HepG2 (cell line): Measurements from ENCODE around the gene TMEM141. TPM values are rescaled to one million over a fixed set of nuclear protein-coding genes. Genes with fewer than 3 reads are reported as not detected.

Source experiments
- BRCA1 ChIP-seq: sonication (generic); formaldehyde crosslinking; IDR thresholded peaks from 2 replicates; pipeline ENCODE4 v1.4.0; 2020; ENCODE audit warnings: missing genetic modification reagents
- CENPBD1 ChIP-seq: sonication (generic); formaldehyde crosslinking; IDR thresholded peaks from 2 replicates; pipeline ENCODE4 v1.8.0; 2022; ENCODE audit warnings: missing genetic modification reagents, low read depth, mild to moderate bottlenecking, borderline replicate concordance
- ERF ChIP-seq: IDR thresholded peaks from 2 replicates; pipeline ENCODE4 v1.6.1; 2018; ENCODE audit warnings: missing biosample characterization, missing genetic modification reagents
- EZH2 ChIP-seq: conservative IDR thresholded peaks from 2 replicates; pipeline ENCODE4 v1.6.1; 2012; ENCODE audit warnings: mild to moderate bottlenecking, low read depth, low read length, moderate library complexity
- GABPA ChIP-seq, 2 experiments: IDR thresholded peaks; 2 replicates each; pipeline ENCODE4 v1.6.1; 2011 to 2016; ENCODE audit warnings: low read depth in 2 of 2, low read length in 1 of 2, missing biosample characterization in 1 of 2, missing genetic modification characterization in 1 of 2
- GTF3A ChIP-seq: sonication (generic); formaldehyde crosslinking; conservative IDR thresholded peaks from 2 replicates; pipeline ENCODE4 v1.4.0; 2020; ENCODE audit warnings: mild to moderate bottlenecking, missing genetic modification reagents
- NFKBIZ ChIP-seq: IDR thresholded peaks from 2 replicates; pipeline ENCODE4 v1.6.1; 2018; ENCODE audit warnings: missing genetic modification reagents, missing compliant biosample characterization
- PHB2 ChIP-seq: fragments of 450-650 bp; IDR thresholded peaks from 2 replicates; pipeline ENCODE4 v1.6.1; 2018; ENCODE audit not compliant: partially characterized antibody
- SP1 ChIP-seq, 2 experiments: fragments of 450-650 bp in 1 of 2; sonication (generic) in 1 of 2; formaldehyde crosslinking in 1 of 2; IDR thresholded peaks; 2 replicates each; pipeline versions ENCODE4 v1.4.0 to v1.6.1; 2016 to 2020; ENCODE audit warnings: missing genetic modification reagents in 1 of 2
- SRSF1 ChIP-seq: fragments of 200-400 bp; formaldehyde crosslinking; optimal IDR thresholded peaks from 2 replicates; pipeline ENCODE3; 2017; ENCODE audit warnings: mild to moderate bottlenecking, low read depth, low read length, moderate library complexity
- ZNF678 ChIP-seq: sonication (generic); formaldehyde crosslinking; IDR thresholded peaks from 2 replicates; pipeline ENCODE4 v1.4.0; 2020; ENCODE audit warnings: mild to moderate bottlenecking, missing genetic modification reagents
- ZSCAN22 ChIP-seq: sonication (generic); formaldehyde crosslinking; IDR thresholded peaks from 2 replicates; pipeline ENCODE4 v1.4.0; 2020; ENCODE audit warnings: mild to moderate bottlenecking, missing genetic modification reagents
- polyA plus RNA-seq, 8 experiments: library from polyadenylated mRNA; depleted of rRNA in 3 of 8; stranded (reverse) in 7 of 8; unstranded in 1 of 8; fragments of >200 nt; fragmentation: Illumina TruSeq in 4 of 8; extraction: Trizol in 4 of 8; gene quantifications; 2 replicates each; pipeline versions ENCODE4 v1.2.1 to v1.2.3, GENCODE V29; 2011 to 2016; ENCODE audit warnings: low read depth in 4 of 8, missing spikeins in 1 of 8, mixed read lengths in 1 of 8; ENCODE audit not compliant: insufficient read depth in 1 of 8
- total RNA-seq, 5 experiments: library from RNA; depleted of rRNA; stranded (reverse); fragments of >200 nt; fragmentation: Illumina TruSeq; extraction: Trizol; gene quantifications; 2 replicates each; pipeline ENCODE4 v1.2.3, GENCODE V29; 2016; ENCODE audit warnings: low read depth in 1 of 5
- TF ChIP-seq, protein P1 (sequence below): sonication (generic); formaldehyde crosslinking; IDR thresholded peaks from 2 replicates; pipeline ENCODE4 v1.9.0; 2022; ENCODE audit warnings: missing genetic modification reagents, mild to moderate bottlenecking, borderline replicate concordance
- TF ChIP-seq, protein P2 (sequence below): sonication (generic); formaldehyde crosslinking; IDR thresholded peaks from one replicate; pipeline ENCODE4 v1.5.1; 2020; ENCODE audit warnings: mild to moderate bottlenecking, missing genetic modification reagents; ENCODE audit errors: not compliant biosample characterization
- TF ChIP-seq, protein P3 (sequence below): sonication (generic); formaldehyde crosslinking; IDR thresholded peaks from 2 replicates; pipeline ENCODE4 v1.8.0; 2022; ENCODE audit warnings: missing genetic modification reagents, mild to moderate bottlenecking, moderate library complexity, borderline replicate concordance

Gene TMEM141
- total and polyA plus RNA-seq, 2 of the 13 experiments (the other 11 are each of a cell fraction or from before 2014, with no cell fraction given) = 81.0 to 202 TPM

DNA sequence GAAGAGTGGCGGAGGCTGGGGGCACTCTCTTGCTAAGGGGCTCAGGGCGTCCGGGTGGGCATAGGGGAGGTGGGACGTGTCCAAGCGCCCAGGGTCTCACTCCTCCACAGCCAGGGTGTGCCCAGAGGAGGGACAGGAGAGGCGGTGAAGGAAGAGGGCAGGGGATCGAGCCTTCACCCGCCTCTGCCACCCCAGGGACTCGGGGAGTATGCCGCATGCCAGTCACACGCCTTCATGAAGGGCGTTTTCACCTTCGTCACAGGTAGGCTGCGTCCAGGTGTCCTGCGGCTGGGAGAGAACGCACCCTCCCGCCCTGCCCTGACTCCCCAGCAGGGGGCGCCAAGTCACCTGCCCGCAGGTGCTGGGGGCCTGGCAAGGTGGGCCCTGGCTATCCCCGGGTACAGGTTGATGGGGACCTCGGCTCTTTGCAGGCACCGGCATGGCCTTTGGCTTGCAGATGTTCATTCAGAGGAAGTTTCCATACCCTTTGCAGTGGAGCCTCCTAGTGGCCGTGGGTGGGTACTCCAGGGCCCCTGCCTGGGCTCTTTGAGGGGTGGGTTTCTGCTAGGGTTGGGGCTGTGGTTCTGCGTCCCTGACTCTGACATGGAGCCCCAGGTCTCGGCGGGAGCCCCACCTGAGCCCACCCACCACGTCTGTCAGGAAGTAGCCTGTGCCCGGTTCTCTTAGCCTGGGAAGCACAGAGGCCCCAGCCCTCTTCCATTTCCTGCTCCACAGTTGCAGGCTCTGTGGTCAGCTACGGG lies 552 bp downstream of the TMEM141 start (continued):
- peak; percentile 34; the same call in 1 of the 2 replicates for TF ChIP-seq ZNF678 (CRISPR knock-in tag)
- TF ChIP-seq, protein P1, sequence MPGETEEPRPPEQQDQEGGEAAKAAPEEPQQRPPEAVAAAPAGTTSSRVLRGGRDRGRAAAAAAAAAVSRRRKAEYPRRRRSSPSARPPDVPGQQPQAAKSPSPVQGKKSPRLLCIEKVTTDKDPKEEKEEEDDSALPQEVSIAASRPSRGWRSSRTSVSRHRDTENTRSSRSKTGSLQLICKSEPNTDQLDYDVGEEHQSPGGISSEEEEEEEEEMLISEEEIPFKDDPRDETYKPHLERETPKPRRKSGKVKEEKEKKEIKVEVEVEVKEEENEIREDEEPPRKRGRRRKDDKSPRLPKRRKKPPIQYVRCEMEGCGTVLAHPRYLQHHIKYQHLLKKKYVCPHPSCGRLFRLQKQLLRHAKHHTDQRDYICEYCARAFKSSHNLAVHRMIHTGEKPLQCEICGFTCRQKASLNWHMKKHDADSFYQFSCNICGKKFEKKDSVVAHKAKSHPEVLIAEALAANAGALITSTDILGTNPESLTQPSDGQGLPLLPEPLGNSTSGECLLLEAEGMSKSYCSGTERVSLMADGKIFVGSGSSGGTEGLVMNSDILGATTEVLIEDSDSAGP (CRISPR knock-in tag) = no peak
- no peak for TF ChIP-seq ERF (CRISPR knock-in tag)
- TF ChIP-seq, protein P2, sequence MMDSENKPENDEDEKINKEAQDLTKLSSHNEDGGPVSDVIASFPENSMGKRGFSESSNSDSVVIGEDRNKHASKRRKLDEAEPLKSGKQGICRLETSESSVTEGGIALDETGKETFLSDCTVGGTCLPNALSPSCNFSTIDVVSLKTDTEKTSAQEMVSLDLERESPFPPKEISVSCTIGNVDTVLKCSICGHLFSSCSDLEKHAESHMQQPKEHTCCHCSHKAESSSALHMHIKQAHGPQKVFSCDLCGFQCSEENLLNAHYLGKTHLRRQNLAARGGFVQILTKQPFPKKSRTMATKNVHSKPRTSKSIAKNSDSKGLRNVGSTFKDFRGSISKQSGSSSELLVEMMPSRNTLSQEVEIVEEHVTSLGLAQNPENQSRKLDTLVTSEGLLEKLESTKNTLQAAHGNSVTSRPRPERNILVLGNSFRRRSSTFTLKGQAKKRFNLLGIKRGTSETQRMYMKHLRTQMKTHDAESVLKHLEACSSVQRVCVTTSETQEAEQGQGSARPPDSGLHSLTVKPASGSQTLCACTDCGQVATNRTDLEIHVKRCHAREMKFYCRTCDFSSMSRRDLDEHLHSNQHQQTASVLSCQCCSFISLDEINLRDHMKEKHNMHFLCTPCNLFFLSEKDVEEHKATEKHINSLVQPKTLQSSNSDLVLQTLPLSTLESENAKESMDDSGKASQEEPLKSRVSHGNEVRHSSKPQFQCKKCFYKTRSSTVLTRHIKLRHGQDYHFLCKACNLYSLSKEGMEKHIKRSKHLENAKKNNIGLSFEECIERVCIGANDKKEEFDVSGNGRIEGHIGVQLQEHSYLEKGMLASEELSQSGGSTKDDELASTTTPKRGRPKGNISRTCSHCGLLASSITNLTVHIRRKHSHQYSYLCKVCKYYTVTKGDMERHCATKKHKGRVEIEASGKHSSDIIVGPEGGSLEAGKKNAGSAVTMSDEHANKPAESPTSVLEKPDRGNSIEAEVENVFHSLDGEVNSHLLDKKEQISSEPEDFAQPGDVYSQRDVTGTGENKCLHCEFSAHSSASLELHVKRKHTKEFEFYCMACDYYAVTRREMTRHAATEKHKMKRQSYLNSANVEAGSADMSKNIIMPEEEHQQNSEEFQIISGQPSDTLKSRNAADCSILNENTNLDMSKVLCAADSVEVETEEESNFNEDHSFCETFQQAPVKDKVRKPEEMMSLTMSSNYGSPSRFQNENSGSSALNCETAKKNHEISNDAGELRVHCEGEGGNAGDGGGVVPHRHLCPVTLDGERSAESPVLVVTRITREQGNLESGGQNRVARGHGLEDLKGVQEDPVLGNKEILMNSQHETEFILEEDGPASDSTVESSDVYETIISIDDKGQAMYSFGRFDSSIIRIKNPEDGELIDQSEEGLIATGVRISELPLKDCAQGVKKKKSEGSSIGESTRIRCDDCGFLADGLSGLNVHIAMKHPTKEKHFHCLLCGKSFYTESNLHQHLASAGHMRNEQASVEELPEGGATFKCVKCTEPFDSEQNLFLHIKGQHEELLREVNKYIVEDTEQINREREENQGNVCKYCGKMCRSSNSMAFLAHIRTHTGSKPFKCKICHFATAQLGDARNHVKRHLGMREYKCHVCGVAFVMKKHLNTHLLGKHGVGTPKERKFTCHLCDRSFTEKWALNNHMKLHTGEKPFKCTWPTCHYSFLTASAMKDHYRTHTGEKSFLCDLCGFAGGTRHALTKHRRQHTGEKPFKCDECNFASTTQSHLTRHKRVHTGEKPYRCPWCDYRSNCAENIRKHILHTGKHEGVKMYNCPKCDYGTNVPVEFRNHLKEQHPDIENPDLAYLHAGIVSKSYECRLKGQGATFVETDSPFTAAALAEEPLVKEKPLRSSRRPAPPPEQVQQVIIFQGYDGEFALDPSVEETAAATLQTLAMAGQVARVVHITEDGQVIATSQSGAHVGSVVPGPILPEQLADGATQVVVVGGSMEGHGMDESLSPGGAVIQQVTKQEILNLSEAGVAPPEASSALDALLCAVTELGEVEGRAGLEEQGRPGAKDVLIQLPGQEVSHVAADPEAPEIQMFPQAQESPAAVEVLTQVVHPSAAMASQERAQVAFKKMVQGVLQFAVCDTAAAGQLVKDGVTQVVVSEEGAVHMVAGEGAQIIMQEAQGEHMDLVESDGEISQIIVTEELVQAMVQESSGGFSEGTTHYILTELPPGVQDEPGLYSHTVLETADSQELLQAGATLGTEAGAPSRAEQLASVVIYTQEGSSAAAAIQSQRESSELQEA = peak; percentile 82
- no peak for TF ChIP-seq NFKBIZ (CRISPR knock-in tag)
- no peak for TF ChIP-seq SP1 (IDR thresholded peaks at IDR 0.05)
- TF ChIP-seq SP1 (CRISPR knock-in tag; IDR thresholded peaks at IDR 0.05) = no peak
- TF ChIP-seq ZSCAN22 = no peak
- TF ChIP-seq GTF3A = 0 out of 2 replicates have a peak, but pooled peaks have one; percentile 29
- no peak for TF ChIP-seq EZH2
- TF ChIP-seq BRCA1 (CRISPR knock-in tag) = 0 out of 2 replicates have a peak, but pooled peaks have one; percentile 67
- TF ChIP-seq, protein P3, sequence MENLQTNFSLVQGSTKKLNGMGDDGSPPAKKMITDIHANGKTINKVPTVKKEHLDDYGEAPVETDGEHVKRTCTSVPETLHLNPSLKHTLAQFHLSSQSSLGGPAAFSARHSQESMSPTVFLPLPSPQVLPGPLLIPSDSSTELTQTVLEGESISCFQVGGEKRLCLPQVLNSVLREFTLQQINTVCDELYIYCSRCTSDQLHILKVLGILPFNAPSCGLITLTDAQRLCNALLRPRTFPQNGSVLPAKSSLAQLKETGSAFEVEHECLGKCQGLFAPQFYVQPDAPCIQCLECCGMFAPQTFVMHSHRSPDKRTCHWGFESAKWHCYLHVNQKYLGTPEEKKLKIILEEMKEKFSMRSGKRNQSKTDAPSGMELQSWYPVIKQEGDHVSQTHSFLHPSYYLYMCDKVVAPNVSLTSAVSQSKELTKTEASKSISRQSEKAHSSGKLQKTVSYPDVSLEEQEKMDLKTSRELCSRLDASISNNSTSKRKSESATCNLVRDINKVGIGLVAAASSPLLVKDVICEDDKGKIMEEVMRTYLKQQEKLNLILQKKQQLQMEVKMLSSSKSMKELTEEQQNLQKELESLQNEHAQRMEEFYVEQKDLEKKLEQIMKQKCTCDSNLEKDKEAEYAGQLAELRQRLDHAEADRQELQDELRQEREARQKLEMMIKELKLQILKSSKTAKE (CRISPR knock-in tag) = no peak
- no peak for TF ChIP-seq GABPA (IDR thresholded peaks at IDR 0.05; ENCODE audit: low read depth, low read length)
- no peak for TF ChIP-seq GABPA (CRISPR knock-in tag; IDR thresholded peaks at IDR 0.05; ENCODE audit: low read depth)
- no peak for TF ChIP-seq CENPBD1 (CRISPR knock-in tag)
- TF ChIP-seq SRSF1 = no peak
- no peak for TF ChIP-seq PHB2
